ENCODE measurements around the gene MUC5AC.
"Not testable (repeated sequence)": the region's sequence is repeated elsewhere in the genome, so short reads cannot be mapped to it uniquely, and the experiment has no call there.

MUC5AC gene

DNA sequence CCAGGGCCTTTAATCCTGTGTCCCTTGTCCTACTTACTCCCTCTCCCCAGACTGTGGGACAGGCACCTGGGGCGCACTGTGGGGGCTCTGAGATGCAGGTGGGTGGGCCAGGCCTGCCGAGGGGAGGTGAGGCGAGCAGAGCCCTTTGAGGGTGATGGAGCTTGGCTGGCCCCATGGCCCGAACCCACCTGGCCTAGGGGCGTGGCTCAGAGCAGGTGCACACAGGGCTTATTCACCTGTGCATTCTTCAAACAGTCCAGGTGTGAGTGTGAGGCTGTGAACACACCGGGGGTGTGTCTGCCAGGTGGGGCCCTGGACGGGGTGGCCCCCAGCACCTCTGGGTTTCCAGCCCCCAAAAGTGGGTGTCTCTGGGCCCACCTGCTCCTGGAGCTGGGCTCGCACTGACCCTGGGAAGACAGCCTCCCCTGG lies 9.0 kb upstream of the MUC5AC start:
- no peak for DNase-seq (ENCODE audit: low read depth in 2 of 3, low spot score in 1 of 3)

DNA sequence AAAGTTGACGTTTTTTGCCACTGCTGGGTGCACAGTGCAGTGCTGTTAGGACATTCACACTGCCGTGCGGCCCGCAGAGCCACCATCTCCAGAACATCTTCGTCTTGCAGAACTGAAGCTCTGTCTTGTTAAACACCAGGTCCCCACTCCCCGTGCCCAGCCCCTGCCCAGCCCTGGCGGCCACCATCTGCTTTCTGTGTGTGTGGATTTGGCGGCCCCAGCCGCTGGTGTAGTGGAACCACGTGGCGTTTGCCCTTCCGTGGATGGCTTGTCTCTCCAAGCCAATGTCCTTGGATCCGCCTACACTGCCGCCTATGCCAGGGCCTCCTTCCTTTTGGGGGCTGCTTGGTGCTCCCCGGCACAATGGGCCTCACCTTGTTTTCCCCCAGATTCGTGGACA lies 8.2 kb upstream of the MUC5AC start:
- no peak for DNase-seq (ENCODE audit: low read depth in 2 of 3, low spot score in 1 of 3)

DNA sequence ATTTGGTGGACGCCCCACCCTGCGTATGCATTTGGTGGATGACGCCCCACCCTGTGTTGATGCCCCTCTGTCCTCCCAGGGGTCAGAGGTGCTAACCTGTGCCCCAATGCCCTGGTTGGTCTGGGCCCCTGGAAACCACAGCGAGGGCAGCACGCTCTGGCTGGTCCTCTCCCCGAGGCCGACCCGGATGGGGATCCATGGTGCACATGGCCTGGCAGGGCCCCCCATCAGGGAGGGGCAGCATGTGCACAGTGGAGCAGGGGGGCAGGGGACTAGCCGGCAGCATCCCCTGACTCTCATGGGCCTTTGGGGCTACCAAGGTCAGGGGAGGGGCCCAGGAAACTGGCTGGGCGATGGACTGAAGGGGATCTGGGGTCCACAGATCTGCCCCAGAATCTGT lies 7.6 kb upstream of the MUC5AC start:
- DNase-seq (ENCODE audit: low read depth in 2 of 3, low spot score in 1 of 3) = no peak

DNA sequence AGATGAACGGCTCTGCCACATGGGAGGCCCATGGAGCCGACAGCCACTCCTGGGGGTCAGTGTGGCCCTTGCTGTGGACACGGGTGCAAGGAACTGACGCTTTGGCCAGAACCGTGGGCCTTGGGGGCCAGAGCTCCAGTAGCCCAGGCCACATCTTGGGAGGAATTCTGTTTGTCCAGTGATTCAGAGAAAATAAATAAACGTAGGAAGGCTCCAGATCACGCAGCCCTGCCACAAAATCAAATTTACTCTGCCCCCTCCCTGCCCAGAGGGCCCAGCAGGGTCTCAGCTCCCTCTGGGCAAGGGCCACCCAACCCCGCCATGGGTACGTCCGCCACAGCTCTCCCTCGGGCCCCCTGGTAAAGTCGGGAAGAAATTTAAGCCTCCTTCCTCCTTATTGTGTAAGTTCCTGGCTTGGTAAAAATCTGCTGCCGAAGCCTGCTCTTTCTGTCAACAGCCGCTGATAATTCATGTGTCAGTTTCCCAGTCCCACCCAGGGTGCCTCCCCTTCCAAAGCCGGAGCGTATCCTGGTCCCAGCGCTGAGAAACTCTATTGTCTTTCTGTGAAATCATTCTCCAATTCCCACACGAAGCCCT lies 6.9 kb upstream of the MUC5AC start:
- no peak for DNase-seq (ENCODE audit: low read depth in 2 of 3, low spot score in 1 of 3)

DNA sequence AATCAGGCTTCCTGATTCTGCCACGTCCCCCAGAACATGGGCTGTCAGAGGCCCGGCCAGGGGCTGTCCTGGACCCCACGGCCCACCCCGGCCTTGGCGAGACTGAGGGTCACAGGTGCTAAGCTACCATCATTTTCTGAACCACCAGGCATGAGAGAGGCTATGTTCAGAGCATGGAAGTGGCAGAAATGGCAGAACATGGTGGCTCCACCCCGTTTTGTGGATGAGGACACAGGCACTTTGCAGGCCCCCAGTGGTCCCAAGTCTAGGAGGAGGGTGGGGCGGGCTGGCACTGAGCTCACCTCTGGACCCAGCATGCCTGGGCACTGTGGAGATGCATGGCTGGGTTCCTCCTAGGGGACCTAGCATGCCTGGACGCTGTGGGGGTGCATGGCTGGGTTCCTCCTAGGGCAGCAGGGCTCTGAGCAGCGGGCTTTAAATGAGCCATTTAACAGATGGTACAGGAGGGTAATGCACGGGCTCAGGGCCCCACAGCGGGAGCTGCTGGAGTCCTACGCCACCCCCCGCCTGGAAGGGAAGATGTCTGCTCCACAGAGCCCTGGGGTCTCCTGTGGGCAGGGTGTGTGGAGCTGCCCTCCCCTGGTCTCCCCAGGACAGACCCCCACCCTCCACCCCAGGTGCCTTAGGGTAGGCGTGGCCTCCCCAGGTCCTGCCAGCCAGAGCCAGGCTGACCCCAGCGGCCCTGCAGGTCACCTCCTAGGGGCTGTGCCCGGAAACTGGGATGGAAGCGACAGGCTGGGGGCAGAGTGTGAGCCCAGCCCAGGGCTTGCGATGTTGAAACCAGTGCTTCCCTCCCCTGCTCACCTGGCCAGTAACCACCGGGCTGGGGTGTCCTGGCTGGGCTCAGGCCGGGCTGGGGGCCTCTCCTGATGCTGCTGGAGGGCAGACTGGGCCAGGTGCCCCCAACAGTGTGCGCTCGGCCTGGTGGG lies 6.1 kb upstream of the MUC5AC start:
- no peak for DNase-seq (ENCODE audit: low read depth in 2 of 3, low spot score in 1 of 3)

DNA sequence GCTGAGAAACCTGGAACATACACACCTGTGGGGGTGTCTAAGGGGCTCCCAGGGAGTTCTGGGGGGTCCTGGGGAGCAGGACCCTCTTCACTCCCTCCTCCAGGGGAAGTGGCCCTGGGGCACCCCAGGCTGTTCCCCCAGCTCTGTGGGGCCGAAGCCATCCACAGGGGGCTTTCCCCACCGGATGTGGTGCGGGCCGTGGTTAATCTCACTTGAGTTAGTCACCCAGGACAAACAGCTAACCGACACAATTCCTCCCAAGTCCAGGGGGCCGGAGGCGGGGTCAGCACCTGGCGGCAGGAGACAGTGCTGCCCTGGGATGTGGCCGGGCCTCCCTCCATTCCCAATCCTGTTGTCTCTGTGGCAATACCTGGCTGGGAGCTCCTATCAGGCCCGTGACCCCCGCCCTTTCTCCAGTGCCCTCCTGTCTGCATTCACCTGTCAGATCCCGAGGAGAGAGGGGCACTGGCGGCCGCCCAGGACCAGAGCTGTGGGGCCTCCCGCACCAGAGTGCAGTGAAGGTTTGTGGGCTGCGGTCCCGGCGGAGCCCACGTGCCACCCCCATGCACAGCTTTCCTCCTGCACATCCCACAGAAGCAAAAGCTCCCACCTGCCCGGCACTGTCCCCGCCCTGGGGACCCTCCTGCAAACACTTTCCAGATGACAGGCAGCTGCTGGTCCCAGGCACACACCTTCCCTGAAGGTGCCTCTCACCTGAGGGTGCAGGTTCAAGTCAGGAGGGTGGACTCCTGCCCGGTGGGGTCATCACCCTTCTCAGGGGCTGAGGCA lies 5.2 kb upstream of the MUC5AC start:
- DNase-seq (ENCODE audit: low read depth in 2 of 3, low spot score in 1 of 3) = peak in 1 of 3 donors; percentile 20

DNA sequence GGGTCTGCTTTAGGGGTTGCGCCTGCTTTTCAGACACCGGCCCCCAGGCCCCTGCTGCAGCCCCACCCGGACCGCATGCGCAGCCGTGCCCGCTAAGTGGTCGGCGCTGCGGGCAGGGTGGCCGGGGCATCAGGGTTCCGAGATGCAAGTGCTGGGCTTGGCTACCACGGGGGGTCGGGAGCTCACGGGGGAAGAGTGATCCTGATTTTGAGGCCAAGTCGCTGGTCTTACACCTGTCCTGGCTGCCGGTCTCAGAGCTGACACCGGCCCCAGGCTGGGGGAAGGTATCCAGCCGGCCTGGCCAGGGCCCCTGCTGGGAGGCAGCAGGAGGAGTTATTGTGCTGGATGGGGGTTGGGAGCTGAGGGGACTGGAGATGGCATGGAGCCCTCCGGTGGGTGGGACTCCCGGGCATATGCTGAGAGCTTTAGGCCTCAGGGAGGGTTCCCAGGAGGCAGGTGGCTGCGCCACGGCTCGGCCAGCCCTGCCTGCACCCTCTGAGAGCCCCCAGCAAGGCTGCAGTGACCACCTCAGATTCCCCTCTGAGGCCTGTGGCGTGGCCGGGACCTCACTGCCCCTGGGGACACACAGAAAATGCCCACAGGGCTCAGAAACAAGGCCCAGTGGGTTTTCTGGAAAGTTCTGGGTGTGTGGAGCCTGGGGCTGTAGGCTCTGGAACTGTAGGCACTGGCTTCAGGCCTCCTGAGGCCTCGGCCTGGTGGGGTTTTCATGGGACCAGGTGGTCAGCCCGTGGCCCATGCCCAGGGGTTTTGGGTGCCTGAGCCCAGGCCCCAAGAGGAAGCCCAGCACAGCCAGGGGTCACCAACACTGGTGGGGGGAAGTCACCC lies 4.4 kb upstream of the MUC5AC start:
- DNase-seq (ENCODE audit: low read depth in 2 of 3, low spot score in 1 of 3) = no peak

DNA sequence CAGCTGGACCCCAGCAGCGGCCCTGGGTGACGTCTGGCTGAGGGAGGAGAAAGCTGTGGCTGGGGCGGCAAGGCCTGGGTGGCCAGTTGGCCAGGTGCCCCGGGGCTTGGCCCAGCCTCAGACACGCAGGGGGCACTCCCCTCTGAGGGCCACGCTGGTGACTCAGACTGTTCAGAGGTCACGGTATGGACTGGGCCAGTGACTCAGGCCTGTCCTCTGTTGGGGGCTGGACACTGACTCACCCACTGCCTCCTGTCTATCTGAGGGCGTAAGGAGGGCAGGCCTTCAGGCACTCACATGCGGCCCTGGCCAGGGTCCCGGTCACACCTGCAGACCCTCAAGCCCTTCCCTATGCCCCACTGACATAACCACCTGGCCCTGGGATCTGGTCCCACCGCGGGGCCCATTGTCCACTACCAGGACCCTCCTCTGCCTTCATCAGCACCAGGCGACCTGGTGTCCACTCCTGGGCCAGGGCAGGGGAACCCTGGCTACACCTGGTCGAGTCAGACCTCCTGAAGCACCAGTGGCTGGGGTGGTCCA lies 3.7 kb upstream of the MUC5AC start:
- DNase-seq (ENCODE audit: low read depth in 2 of 3, low spot score in 1 of 3) = no peak

DNA sequence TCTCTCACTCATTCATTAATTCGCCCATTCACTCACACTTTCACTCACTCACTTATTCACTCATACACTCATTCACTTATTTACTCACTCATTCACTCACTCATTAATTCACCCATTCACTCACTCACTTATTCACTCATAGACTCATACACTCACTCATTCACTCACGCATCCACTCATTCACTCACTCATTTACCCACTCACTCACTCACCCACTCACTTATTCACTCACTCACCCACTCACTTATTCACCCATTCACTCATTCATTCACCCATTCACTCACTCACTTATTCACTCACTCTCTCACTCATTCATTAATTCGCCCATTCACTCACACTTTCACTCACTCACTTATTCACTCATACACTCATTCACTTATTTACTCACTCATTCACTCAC lies 3.1 kb upstream of the MUC5AC start:
- not testable (repeated sequence) for DNase-seq (ENCODE audit: low read depth in 2 of 3, low spot score in 1 of 3)

DNA sequence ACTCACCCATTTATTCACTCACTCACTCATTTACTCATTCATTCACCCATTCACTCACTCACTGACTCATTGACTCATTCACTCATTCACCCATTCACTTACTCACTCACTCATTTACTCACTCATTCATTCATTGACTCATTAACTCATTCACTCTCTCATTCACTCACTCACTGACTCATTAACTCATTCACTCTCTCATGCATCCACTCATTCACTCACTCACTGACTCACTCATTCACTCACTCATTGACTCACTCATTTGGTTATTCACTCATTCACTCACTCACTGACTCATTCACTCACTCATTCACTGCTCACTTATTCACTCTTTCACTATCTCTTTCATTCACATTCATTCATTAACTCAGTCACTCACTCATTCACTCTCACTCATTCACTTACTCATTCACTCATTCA lies 2.5 kb upstream of the MUC5AC start:
- no peak for DNase-seq (ENCODE audit: low read depth in 2 of 3, low spot score in 1 of 3)

DNA sequence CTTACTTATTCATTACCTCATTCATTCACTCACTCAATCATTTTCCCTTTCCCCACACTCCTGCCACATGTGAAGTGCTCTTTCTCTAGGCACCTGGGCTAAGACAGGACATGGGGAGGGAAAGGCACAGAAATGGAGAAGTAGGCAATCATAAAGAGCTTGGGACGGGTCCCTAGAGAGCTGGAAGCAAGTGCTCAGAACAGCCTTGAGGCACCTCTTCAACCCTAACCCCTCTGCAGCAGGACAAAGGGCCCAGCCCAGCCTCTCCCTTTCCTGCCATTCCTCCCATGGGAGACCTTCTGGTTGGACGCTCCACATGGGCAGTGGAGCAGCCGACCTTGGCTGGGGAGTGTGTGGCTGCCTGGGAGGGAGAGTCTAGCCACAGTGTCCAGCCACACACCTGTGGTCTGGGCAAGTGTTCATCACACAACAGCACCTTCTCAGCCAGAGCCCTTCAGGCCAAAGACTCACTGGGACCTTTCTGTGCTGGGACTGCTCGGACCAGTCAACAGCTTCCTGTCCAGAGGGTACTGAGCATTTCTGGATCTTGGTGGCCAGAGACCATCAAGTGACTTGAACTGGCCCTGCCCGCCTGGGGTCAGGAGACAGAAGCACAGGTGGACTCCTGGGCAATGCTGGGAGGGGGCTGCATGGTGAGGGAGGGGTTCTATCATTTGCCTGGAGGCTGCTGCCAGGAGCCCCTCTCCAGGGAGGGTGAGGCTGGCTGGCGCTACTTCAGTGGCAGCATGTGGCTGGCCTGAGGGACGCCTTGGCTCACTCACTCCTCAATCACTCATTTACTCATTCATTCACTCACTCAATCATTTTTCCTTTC lies 1.0 kb upstream of the MUC5AC start:
- DNase-seq (ENCODE audit: low read depth in 2 of 3, low spot score in 1 of 3) = no peak

DNA sequence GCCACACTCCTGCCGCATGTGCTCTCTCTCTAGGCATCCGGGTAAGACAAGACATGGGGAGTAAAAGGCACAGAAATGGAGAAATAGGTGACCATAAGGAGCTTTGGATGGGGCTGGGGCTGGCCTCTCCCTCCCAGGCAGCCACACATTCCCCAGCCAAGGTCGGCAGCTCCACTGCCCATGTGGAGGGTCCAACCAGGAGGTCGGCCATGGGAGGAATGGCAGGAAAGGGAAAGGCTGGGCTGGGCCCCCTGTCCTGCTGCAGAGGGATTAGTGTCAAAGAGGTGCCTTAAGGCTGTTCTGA lies 460 bp upstream of the MUC5AC start:
- DNase-seq (ENCODE audit: low read depth in 2 of 3, low spot score in 1 of 3) = no peak

DNA sequence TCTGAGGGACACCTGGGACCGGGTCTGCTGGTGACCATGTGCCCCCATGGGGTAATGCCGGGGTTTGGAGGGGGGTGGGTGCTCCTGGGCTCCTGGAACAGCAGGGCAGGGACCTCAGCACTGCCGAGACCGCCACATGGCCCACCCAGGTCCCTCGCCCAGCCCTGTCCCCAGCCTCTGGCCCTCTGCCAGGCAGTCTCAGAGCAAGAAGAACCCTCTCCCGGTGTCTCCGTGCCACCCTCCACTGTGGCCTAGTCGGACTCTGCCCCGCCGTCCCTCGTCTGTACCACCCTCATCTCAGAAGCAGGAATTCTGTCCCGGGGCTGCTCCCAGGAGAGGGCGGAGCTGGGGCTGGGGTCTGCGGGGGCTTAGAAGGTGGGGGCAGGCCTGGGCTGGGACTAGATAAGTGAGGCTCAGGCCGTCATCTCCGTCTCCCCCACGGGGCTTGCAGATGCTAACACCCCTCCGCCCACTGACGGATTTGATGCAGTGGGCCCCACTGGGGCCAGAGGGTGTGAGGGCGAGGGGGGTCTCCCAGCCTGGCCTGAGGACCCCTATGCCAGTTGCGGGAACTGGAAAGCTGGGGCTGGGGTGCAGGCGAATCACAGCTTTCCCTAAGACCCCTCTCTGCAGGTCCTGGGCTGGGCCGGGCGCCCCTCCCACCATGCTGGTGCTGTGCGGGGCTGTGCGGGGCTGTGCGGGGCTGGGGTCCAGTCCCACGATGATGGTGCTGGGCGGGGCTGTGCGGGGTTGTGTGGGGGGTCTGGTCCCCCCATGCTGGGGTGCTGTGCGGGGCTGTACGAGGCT lies 1.1 kb downstream of the MUC5AC start:
- DNase-seq (ENCODE audit: low read depth in 2 of 3, low spot score in 1 of 3) = no peak

DNA sequence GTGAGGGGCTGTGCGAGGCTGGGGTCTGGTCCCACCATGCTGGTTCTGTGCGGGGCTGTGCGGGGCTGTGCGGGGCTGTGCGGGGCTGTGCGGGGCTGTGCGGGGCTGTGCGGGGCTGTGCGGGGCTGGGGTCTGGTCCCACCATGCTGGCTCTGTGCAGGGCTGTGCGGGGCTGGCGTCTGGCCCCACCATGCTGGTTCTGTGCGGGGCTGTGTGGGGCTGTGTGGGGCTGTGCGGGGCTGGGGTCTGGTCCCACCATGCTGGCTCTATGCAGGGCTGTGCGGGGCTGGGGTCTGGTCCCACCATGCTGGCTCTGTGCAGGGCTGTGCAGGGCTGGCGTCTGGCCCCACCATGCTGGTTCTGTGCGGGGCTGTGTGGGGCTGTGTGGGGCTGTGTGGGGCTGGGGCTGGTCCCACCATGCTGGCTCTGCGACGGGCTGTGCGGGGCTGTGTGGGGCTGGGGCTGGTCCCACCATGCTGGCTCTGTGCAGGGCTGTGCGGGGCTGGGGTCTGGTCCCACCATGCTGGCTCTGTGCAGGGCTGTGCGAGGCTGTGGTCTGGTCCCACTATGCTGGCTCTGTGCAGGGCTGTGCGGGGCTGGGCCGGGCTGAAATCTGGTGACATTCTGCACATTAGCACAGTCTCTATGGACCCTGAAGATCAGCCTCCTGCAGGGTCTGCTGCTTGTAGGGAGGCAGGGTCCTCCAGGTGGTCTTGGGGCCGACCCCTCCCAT lies 1.9 kb downstream of the MUC5AC start:
- DNase-seq (ENCODE audit: low read depth in 2 of 3, low spot score in 1 of 3) = not testable (repeated sequence)

DNA sequence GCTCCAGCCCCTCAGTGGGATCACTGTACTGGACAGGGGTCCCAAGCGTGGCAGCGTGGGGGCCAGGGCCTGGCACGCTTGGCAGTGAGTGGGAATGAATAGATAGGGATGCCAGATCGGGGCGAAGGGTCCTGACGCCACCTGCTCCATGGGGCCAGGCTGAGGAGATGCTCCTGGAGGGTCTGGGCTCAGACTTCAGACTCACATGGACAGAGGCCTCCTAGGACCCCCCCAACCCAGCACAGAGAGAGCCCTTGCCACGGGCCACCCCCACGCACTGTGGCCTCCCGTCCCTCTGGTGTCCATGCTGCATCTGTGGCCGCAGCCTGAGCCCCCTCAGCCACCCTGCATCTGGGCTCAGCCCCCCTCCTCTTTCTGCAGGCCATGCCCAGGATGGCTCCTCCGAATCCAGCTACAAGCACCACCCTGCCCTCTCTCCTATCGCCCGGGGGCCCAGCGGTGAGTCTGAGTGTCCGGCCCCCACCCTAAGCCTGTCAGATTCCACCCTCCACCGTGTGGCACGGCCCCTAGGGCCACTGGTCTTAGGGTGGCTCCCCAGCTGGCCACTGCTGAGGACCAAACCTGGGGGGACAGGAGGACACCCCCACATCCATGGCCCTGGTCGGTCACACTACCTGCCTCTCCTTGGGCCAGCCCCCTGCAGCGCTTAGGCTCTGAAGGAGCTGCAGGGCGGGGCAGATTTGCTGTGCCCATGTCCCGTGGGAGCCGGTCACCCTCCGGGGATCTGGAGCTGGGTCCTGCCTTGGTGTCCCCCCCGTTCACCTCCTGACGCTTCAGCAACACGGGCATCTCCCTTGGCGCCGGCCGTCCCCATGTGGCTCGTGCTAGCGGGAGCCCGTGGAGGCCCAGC lies 2.7 kb downstream of the MUC5AC start:
- no peak for DNase-seq (ENCODE audit: low read depth in 2 of 3, low spot score in 1 of 3)

DNA sequence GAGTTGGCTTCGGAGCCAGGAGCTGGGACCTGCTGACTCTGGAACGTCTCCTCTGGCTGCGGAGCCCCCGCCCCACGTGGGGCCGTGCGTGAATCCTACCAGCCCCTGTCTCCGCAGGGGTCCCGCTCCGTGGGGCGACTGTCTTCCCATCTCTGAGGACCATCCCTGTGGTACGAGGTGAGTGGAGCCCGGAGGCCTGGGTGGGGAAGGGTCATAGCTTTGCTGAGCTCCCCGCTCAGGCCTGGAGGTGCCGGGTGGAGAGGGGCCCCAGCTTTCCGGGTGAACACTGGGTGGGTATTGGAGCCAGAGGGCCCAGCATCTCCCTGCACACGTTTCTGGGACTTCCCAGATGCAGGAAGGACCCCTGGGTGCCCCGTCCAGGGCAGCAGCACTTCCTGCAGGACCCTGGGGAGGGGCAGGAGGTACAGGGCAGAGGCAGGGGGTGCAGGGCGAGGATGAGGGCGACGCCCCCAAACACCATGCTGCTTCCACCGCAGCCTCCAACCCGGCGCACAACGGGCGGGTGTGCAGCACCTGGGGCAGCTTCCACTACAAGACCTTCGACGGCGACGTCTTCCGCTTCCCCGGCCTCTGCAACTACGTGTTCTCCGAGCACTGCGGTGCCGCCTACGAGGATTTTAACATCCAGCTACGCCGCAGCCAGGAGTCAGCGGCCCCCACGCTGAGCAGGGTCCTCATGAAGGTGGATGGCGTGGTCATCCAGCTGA lies 3.8 kb downstream of the MUC5AC start:
- DNase-seq (ENCODE audit: low read depth in 2 of 3, low spot score in 1 of 3) = no peak

DNA sequence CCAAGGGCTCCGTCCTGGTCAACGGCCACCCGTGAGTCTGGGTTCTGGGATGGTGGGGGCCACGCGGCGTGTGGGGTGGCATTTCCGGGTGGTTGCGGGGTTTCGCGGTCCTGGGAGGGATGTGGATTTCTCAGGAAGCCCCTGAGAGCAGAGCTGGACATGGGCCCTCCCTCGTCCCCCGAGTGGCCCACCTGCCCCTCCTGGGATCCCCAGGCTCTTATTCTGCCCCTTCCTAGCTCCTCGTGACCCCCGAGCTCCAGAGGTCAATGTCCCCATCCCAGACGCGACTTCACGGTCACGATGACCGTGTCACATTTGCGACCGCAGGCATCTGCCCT lies 4.4 kb downstream of the MUC5AC start:
- no peak for DNase-seq (ENCODE audit: low read depth in 2 of 3, low spot score in 1 of 3)

All from stimulated activated CD4-positive, alpha-beta T cell treated with anti-CD3 and anti-CD28 coated beads, Interleukin-12 subunit alpha, Interleukin-12 subunit beta, amount 100 ng/mL, for 48 hours (primary cell).